RWPE2 (cell line): ENCODE measurements around the gene MOB4.
"Not testable (repeated sequence)": the region's sequence is repeated elsewhere in the genome, so short reads cannot be mapped to it uniquely, and the experiment has no call there.

Source experiments
- ATAC-seq: fragments of 200-7000 bp; cut with Tn5 transposase; 3 replicates; pipeline ENCODE4 v1.9.1; 2021; ENCODE audit warnings: low read depth
- DNase-seq: peaks from one replicate; pipeline ENCODE4 v3.0.0-alpha.2; 2020; ENCODE audit warnings: low spot score
- H3K27ac ChIP-seq: fragments of 450-650 bp; 2 replicates; pipeline ENCODE4 v1.5.1; 2017; ENCODE audit warnings: mild to moderate bottlenecking; ENCODE audit not compliant: poor library complexity, severe bottlenecking
- H3K27me3 ChIP-seq: fragments of 250-450 bp; sonication (Bioruptor Pico); 2 replicates; pipeline ENCODE4 v1.5.1; 2021; ENCODE audit warnings: mild to moderate bottlenecking, moderate library complexity; ENCODE audit not compliant: insufficient read depth, poor library complexity, severe bottlenecking
- H3K36me3 ChIP-seq: fragments of 250-450 bp; sonication (Bioruptor Pico); 2 replicates; pipeline ENCODE4 v1.5.1; 2020; ENCODE audit warnings: low read depth, mild to moderate bottlenecking, moderate library complexity
- H3K4me1 ChIP-seq: fragments of 250-450 bp; sonication (Bioruptor Pico); 2 replicates; pipeline ENCODE4 v1.5.1; 2021; ENCODE audit warnings: mild to moderate bottlenecking, moderate library complexity; ENCODE audit not compliant: insufficient read depth, poor library complexity, severe bottlenecking
- H3K4me3 ChIP-seq: fragments of 250-450 bp; sonication (Bioruptor Pico); 2 replicates; pipeline ENCODE4 v1.5.1; 2021; ENCODE audit warnings: mild to moderate bottlenecking, moderate library complexity; ENCODE audit not compliant: severe bottlenecking
- H3K9me3 ChIP-seq: fragments of 250-450 bp; sonication (Bioruptor Pico); 2 replicates; pipeline ENCODE4 v1.5.1; 2021; ENCODE audit warnings: mild to moderate bottlenecking, moderate library complexity; ENCODE audit not compliant: severe bottlenecking
- TF ChIP-seq, protein P1 (sequence below): fragments of 450-650 bp; IDR thresholded peaks from one replicate; pipeline ENCODE4 v1.5.1; 2017; ENCODE audit warnings: mild to moderate bottlenecking, moderate library complexity; ENCODE audit not compliant: poor library complexity, severe bottlenecking

MOB4 gene

DNA sequence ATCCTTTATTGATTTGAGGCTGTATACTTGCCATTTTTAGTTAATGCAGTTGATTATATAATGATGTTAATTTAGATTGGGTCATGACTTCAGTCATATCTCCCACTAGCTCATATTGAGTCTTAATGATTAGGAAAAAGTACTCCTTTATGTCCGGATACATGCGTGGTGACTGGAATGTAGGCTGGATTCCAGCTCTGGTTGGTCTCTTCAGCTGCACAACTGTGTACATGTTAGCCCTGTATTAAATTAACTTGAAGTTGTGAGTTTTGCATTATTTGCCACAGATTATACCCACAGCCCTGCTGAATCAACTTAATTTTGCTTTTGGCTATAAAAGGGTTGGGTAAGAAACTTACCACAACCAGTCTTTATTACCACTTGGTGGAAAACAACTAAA lies 22.5 kb downstream of the MOB4 start:
- Histone ChIP-seq H3K4me3 (no peak overlapping the region), H3K4me1 (no peaks in the 10 kb centered on the region), H3K27ac (no peak overlapping the region), H3K27me3 (no peaks in the 10 kb centered on the region), H3K36me3 (peaks cover 62% of the 10 kb centered on the region), H3K9me3 (no peaks in the 10 kb centered on the region)
- DNase-seq (no peak), ATAC-seq (no peak)
- TF ChIP-seq, protein P1, sequence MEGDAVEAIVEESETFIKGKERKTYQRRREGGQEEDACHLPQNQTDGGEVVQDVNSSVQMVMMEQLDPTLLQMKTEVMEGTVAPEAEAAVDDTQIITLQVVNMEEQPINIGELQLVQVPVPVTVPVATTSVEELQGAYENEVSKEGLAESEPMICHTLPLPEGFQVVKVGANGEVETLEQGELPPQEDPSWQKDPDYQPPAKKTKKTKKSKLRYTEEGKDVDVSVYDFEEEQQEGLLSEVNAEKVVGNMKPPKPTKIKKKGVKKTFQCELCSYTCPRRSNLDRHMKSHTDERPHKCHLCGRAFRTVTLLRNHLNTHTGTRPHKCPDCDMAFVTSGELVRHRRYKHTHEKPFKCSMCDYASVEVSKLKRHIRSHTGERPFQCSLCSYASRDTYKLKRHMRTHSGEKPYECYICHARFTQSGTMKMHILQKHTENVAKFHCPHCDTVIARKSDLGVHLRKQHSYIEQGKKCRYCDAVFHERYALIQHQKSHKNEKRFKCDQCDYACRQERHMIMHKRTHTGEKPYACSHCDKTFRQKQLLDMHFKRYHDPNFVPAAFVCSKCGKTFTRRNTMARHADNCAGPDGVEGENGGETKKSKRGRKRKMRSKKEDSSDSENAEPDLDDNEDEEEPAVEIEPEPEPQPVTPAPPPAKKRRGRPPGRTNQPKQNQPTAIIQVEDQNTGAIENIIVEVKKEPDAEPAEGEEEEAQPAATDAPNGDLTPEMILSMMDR, result no peak

GRCh38 chr2:197539734-197540133 lies 23.9 kb downstream of the MOB4 start:
- Histone ChIP-seq H3K36me3 (peaks cover 62% of the 10 kb centered on the region), H3K9me3 (no peaks in the 10 kb centered on the region), H3K27me3 (no peaks in the 10 kb centered on the region), H3K27ac (no peak overlapping the region), H3K4me3 (no peak overlapping the region), H3K4me1 (no peaks in the 10 kb centered on the region)
- no peak for DNase-seq
- TF ChIP-seq, protein P1, result no peak
- ATAC-seq, result no peak

GRCh38 chr2:197543206-197543605 lies 27.3 kb downstream of the MOB4 start:
- H3K27me3 ChIP-seq, result no peaks in the 10 kb centered on the region
- no peak overlapping the region for H3K27ac ChIP-seq
- H3K9me3 ChIP-seq, result no peaks in the 10 kb centered on the region
- no peak overlapping the region for H3K4me3 ChIP-seq
- no peaks in the 10 kb centered on the region for H3K4me1 ChIP-seq
- ATAC-seq, result no peak
- no peak for DNase-seq
- peaks cover 72% of the 10 kb centered on the region for H3K36me3 ChIP-seq
- TF ChIP-seq, protein P1, result no peak

- no peaks in the 10 kb centered on the region for H3K27me3 ChIP-seq
- H3K4me3 ChIP-seq, result no peak overlapping the region
- DNase-seq (no peak), ATAC-seq (no peak)
- peaks cover 68% of the 10 kb centered on the region for H3K36me3 ChIP-seq
- no peak overlapping the region for H3K27ac ChIP-seq
- no peaks in the 10 kb centered on the region for H3K9me3 ChIP-seq
- TF ChIP-seq, protein P1, result no peak
- H3K4me1 ChIP-seq, result no peaks in the 10 kb centered on the region
Measured at GRCh38 chr2:197547163-197547900, 31.5 kb downstream of the MOB4 start.

DNA sequence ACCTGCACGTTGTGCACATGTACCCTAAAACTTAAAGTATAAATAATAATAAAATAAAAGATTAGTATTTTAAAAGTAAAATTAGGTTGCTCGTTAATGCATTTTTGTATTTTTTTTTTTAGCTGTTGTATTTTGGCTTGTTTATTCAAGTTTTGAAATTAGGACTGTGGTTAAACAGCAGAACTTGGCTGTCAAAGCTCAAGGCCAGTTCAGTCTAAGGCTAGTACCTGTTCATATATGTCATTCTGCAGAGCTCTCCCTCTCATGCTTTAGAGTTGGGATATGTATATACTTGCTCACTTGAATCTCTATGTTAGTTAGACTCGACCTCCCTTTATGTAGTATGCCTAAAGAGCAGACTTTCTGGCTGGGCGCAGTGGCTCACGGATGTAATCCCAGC lies 32.7 kb downstream of the MOB4 start:
- DNase-seq (no peak), ATAC-seq (no peak)
- H3K4me1 ChIP-seq, result no peaks in the 10 kb centered on the region
- no peak overlapping the region for H3K27ac ChIP-seq
- H3K4me3 ChIP-seq, result no peak overlapping the region
- peaks cover 67% of the 10 kb centered on the region for H3K36me3 ChIP-seq
- H3K27me3 ChIP-seq, result no peaks in the 10 kb centered on the region
- TF ChIP-seq, protein P1, result no peak
- H3K9me3 ChIP-seq, result no peaks in the 10 kb centered on the region

- H3K4me3 ChIP-seq, H3K9me3 ChIP-seq, DNase-seq, H3K27ac ChIP-seq, ATAC-seq, H3K27me3 ChIP-seq, H3K4me1 ChIP-seq: not testable (repeated sequence)
- peaks cover 66% of the 10 kb centered on the region for H3K36me3 ChIP-seq
Measured at GRCh38 chr2:197551260-197551659, 35.4 kb downstream of the MOB4 start.
